DND-41 (cell line): Measurements from ENCODE around the gene CASTOR1.
"Not testable (repeated sequence)": the region's sequence is repeated elsewhere in the genome, so short reads cannot be mapped to it uniquely, and the experiment has no call there.

Source experiments
- ATAC-seq: fragments of 200-7000 bp; cut with Tn5 transposase; 3 replicates; pipeline ENCODE4 v1.9.1; 2021; ENCODE audit warnings: low read depth; ENCODE audit not compliant: insufficient read depth
- DNase-seq: peaks from one replicate; pipeline ENCODE4 v3.0.0-alpha.2; 2020
- H2AFZ ChIP-seq: 2 replicates; pipeline ENCODE4 v1.6.0; 2012; ENCODE audit warnings: low read depth, low read length
- H3K27ac ChIP-seq: 2 replicates; pipeline ENCODE4 v1.5.1; 2012; ENCODE audit warnings: low read length, inconsistent platforms
- H3K27me3 ChIP-seq: fragments of 200-600 bp; sonication (generic); 2 replicates; pipeline ENCODE4 v1.6.0; 2012; ENCODE audit warnings: low read length, mild to moderate bottlenecking, inconsistent platforms; ENCODE audit not compliant: insufficient read depth, poor library complexity
- H3K36me3 ChIP-seq: 2 replicates; pipeline ENCODE4 v1.5.1; 2012; ENCODE audit warnings: low read length, inconsistent platforms; ENCODE audit not compliant: insufficient read depth
- H3K4me1 ChIP-seq: 2 replicates; pipeline ENCODE4 v1.5.1; 2012; ENCODE audit warnings: mild to moderate bottlenecking, low read length; ENCODE audit not compliant: insufficient read depth
- H3K4me2 ChIP-seq: 2 replicates; pipeline ENCODE4 v1.6.0; 2012; ENCODE audit warnings: mild to moderate bottlenecking, moderate library complexity, low read length, inconsistent platforms; ENCODE audit not compliant: insufficient read depth
- H3K4me3 ChIP-seq, 2 experiments: fragments of 200-600 bp in 1 of 2; shearing (Covaris generic) in 1 of 2; 2 replicates each; pipeline ENCODE4 v1.5.1; 2012 to 2016; ENCODE audit warnings: inconsistent platforms in 2 of 2, low read length in 2 of 2, mild to moderate bottlenecking in 2 of 2, low read depth in 1 of 2, moderate library complexity in 1 of 2
- H3K79me2 ChIP-seq: 2 replicates; pipeline ENCODE4 v1.6.0; 2012; ENCODE audit warnings: low read length, inconsistent platforms; ENCODE audit not compliant: insufficient read depth
- H3K9ac ChIP-seq: 2 replicates; pipeline ENCODE4 v1.6.0; 2012; ENCODE audit warnings: low read depth, mild to moderate bottlenecking, inconsistent platforms, low read length, moderate library complexity
- H3K9me3 ChIP-seq: 2 replicates; pipeline ENCODE4 v1.5.1; 2012; ENCODE audit warnings: low read length, moderate library complexity, mild to moderate bottlenecking, inconsistent platforms; ENCODE audit not compliant: insufficient read depth, severe bottlenecking
- H4K20me1 ChIP-seq: 2 replicates; pipeline ENCODE4 v1.6.0; 2012; ENCODE audit warnings: low read length; ENCODE audit not compliant: insufficient read depth
- CTCF ChIP-seq: IDR thresholded peaks from 2 replicates; pipeline ENCODE4 v1.5.1; 2012; ENCODE audit warnings: borderline replicate concordance, low read length, moderate library complexity, mild to moderate bottlenecking; ENCODE audit not compliant: poor library complexity, severe bottlenecking; ENCODE audit errors: extremely low read depth
- EZH2 ChIP-seq: IDR thresholded peaks from 3 replicates; pipeline ENCODE4 v1.6.1; 2012; ENCODE audit warnings: borderline replicate concordance, low read depth, mild to moderate bottlenecking, moderate library complexity, low read length, inconsistent platforms; ENCODE audit not compliant: severe bottlenecking

The CASTOR1 gene

GRCh38 chr22:30289141-30289979 lies at the start of gene CASTOR1:
Gene CASTOR1, minus strand, starts transcription at chr22:30289505. Its CDS starts 8 bp downstream, at chr22:30289497.
- H3K79me2 ChIP-seq = peaks cover 42% of the 10 kb centered on the region
- peak within 1 kb of the TSS; percentile 46 for H2AFZ ChIP-seq
- H3K4me3 ChIP-seq = peak within 1 kb of the TSS; percentile 67 to 89; a peak in 3 of 4 replicates
- H3K4me1 ChIP-seq = peaks cover 78% of the 10 kb centered on the region
- ATAC-seq (peak; percentile 70), DNase-seq (peak; percentile 98)
- peak within 1 kb of the TSS; percentile 94 for H3K27ac ChIP-seq
- H3K4me2 ChIP-seq = peak within 1 kb of the TSS; percentile 90
- no peaks in the 10 kb centered on the region for H3K9me3 ChIP-seq
- TF ChIP-seq EZH2 (no peak), CTCF (no peak)
- no peaks in the 10 kb centered on the region for H3K27me3 ChIP-seq
- peak within 1 kb of the TSS; percentile 83 for H3K9ac ChIP-seq
- H3K36me3 ChIP-seq = peaks cover 63% of the 10 kb centered on the region
- H4K20me1 ChIP-seq = peaks cover 6% of the 10 kb centered on the region

GRCh38 chr22:30338802-30339201 lies 49.5 kb upstream of the CASTOR1 start:
- no peak for DNase-seq
- Histone ChIP-seq H3K4me3 (no peak overlapping the region), H3K9ac (no peak overlapping the region), H3K36me3 (peaks cover 98% of the 10 kb centered on the region), H3K27ac (no peak overlapping the region), H3K79me2 (no peaks in the 10 kb centered on the region), H3K9me3 (no peaks in the 10 kb centered on the region), H3K4me1 (no peaks in the 10 kb centered on the region), H3K27me3 (no peaks in the 10 kb centered on the region), H2AFZ (no peak overlapping the region), H3K4me2 (no peak overlapping the region), H4K20me1 (peaks cover 3% of the 10 kb centered on the region; the same call in 1 of the 2 replicates)
- TF ChIP-seq CTCF = no peak
- TF ChIP-seq EZH2 = no peak
- ATAC-seq = no peak

GRCh38 chr22:30338341-30338740 lies 49.0 kb upstream of the CASTOR1 start:
- H3K4me2 ChIP-seq, ATAC-seq, H3K79me2 ChIP-seq, H2AFZ ChIP-seq, H4K20me1 ChIP-seq, H3K9ac ChIP-seq, H3K4me3 ChIP-seq, H3K9me3 ChIP-seq, DNase-seq, H3K27me3 ChIP-seq, H3K27ac ChIP-seq, H3K4me1 ChIP-seq: not testable (repeated sequence)
- peaks cover 98% of the 10 kb centered on the region for H3K36me3 ChIP-seq

GRCh38 chr22:30337461-30337778 lies 48.1 kb upstream of the CASTOR1 start:
- no peak for DNase-seq
- Histone ChIP-seq H3K79me2 (no peaks in the 10 kb centered on the region), H3K9me3 (no peaks in the 10 kb centered on the region), H3K36me3 (peaks cover 98% of the 10 kb centered on the region), H3K27ac (no peak overlapping the region), H3K27me3 (no peaks in the 10 kb centered on the region), H2AFZ (no peak overlapping the region), H3K4me1 (no peaks in the 10 kb centered on the region), H3K4me2 (no peak overlapping the region), H4K20me1 (peaks cover 3% of the 10 kb centered on the region; the same call in 1 of the 2 replicates), H3K9ac (no peak overlapping the region), H3K4me3 (no peak overlapping the region)
- no peak for ATAC-seq
- TF ChIP-seq EZH2 (no peak), CTCF (no peak)
